Measurements from ENCODE around the gene QSOX1.
"Not testable (repeated sequence)": the region's sequence is repeated elsewhere in the genome, so short reads cannot be mapped to it uniquely, and the experiment has no call there.

QSOX1 gene, protein sequence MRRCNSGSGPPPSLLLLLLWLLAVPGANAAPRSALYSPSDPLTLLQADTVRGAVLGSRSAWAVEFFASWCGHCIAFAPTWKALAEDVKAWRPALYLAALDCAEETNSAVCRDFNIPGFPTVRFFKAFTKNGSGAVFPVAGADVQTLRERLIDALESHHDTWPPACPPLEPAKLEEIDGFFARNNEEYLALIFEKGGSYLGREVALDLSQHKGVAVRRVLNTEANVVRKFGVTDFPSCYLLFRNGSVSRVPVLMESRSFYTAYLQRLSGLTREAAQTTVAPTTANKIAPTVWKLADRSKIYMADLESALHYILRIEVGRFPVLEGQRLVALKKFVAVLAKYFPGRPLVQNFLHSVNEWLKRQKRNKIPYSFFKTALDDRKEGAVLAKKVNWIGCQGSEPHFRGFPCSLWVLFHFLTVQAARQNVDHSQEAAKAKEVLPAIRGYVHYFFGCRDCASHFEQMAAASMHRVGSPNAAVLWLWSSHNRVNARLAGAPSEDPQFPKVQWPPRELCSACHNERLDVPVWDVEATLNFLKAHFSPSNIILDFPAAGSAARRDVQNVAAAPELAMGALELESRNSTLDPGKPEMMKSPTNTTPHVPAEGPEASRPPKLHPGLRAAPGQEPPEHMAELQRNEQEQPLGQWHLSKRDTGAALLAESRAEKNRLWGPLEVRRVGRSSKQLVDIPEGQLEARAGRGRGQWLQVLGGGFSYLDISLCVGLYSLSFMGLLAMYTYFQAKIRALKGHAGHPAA

DNA sequence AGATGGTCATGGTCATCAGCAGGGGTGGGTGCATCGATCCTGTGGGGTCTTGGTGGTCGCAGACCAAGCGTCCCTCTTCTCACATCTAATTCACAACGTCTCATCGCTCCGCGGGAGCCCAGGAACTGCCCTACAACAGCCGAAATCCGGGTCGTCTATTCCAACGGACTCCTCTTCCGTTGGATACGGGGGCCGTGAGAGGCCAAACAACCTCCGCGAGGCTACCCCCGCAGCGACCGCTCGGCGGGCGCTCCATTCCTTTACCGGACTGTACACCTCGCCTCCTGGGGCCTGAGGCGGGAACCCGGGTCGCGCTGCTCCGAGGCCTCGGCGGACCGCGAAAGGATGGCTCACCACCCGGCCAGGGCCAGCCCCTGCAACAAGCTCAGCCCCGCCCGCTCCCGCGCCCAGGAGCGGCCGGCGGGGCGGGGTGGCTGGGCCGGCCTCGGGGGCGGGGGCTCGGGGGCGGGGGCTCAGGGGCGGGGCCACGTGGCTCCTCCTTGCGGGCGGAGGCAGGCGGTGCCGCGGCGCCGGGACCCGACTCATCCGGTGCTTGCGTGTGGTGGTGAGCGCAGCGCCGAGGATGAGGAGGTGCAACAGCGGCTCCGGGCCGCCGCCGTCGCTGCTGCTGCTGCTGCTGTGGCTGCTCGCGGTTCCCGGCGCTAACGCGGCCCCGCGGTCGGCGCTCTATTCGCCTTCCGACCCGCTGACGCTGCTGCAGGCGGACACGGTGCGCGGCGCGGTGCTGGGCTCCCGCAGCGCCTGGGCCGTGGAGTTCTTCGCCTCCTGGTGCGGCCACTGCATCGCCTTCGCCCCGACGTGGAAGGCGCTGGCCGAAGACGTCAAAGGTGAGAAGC lies at the start of gene QSOX1:
TSS of gene QSOX1 (plus strand) at position 545 of the 857 bp plus-strand sequence. CDS start at position 584, 39 bp downstream.
- DNase-seq (ENCODE audit: low spot score): peak; percentile 86

DNA sequence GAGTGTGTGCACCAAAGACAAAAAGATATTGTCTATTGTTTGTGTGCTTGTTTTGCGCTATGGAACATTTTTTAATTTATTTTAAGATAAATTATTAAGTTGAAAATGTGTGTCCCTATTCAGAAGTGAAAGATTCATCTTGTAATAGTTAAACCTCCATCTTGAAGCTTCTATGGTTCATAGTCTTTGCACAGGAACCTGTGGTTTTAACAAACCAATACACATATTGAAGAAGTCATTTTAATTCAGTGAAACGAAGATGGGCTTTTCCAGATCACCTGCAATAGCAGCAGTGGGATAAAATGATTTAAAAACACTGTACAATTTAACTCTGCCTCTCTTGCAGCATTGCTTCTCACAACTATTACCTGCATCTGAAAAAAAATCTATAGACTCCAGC lies 42.6 kb upstream of the QSOX1 start:
- DNase-seq (ENCODE audit: low spot score): no peak

DNA sequence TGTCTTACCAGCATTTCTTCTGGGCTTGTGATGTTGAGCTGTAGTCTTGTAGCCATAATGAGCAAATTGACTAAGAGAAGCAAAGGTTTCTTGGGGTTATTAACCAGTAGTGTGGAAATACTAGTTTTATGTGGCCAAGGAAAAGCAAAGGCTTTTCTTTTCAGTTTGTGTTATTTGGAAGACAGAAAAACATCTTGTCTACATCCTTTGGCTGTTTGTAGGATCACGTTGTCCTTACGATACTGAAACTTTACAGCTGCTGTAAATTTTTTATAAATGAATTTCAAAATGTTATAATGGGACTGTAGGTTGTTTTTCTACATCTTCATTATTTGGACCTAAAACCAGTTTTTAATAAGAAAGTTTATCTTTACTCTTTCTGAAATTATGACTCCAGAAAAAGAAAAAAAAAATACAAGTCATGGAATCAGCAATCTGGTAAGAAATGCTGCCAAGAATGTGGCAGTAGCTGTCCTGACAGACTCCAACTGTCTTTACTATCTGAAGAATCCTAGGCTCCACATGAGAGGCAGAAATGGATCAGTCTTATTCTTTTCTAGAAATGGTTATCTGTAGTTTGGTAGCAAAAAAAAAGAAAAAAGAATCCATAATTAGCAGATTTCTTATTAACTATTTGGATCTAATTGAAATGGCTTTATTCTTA lies 41.6 kb upstream of the QSOX1 start:
- DNase-seq (ENCODE audit: low spot score): no peak

DNA sequence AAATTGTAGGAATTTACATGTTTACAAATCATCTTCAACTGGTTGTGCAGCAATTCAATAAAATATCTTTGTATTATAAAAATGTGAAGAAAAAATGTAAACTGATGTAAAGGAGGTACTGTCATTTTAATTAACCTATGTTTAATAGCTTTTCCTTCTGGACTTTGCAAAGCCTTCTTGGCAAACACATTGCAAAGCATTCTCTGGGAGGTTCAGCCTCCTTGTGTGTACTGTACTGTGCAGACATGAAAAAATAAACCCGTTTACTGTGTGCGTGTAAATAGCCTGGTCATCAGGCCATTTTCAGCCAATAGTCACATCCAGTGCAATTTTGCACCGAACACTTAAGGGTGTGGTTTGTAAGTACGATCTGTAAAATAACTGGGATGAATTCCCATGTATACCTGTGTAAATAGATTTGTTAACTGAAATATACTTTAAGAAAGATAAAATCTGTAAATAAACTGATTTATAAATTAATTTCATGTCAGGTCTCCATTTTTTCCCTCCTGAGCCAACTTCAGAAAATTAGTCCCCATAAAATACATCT lies 40.2 kb upstream of the QSOX1 start:
- DNase-seq (ENCODE audit: low spot score): no peak

DNA sequence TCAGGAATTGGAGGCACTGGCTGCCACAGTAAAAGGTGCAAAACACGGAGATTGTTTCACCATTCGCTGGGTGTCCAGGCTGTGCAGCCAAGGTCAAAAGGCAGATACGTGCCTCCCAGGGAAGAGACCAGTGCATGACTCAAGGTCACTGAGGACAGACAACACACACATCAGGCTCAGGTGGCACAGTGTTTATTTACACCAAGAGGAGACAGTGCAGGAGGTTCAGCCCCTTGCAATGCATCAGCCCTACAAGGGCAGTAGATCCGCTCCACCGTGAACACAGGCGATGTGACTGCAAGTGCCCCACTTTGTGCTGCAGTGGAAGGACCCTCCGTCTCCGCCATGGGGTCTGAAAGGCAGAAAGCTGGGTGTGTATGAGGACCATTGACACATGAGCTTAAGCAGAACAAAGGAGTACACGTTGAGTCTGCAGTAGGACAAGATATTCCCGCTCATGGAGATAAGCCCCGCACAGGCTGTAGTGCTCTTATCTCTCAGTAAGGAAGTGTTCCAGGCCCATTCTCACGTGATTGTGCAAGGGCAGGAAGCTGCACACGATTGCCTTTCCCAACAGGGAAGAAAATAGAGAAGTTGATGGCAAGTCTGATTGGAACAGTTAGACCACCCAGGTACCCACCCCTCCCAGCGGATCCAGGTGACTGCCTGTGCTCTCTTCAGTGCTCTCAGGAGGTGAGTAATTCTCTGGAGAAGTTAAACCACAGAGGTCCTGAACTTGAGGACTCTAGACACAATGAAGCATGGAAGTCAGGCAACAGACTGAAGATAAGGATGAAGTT lies 37.5 kb upstream of the QSOX1 start:
- DNase-seq (ENCODE audit: low spot score): no peak

DNA sequence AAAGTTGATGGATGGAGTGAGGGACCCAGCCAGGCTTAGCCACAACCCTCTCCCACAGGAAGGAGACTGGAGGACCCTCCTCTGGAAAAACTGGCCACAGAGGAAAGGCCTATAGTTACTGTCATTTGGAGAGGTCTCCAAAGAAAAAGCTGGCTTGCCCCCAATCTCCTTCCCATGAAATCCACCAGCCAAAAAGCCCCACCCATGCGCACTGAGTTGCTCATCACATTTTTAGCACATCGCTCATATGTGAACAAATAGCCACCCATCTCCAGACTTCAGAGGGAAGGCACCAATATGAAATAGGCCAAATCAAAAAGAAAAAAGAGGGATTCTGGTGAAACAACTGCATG lies 36.9 kb upstream of the QSOX1 start:
- DNase-seq (ENCODE audit: low spot score): no peak

DNA sequence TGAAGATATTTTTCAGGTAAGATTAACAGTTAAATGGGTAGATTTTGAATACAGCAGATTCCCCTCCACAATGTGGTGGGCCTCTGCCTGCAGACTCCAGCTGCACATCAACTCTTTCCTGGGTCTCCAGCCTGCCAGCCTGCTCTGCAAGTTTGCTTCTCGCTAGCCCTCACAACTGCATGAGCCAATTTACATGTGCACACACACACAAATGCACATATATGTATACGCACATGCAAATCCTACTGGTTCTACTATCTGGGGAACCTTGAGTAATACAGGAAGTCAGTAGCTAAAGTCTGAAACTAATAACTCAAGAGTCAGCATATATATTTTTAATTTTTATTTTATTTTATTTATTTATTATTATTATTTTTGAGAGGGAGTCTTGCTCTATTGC lies 34.8 kb upstream of the QSOX1 start:
- DNase-seq (ENCODE audit: low spot score): no peak

DNA sequence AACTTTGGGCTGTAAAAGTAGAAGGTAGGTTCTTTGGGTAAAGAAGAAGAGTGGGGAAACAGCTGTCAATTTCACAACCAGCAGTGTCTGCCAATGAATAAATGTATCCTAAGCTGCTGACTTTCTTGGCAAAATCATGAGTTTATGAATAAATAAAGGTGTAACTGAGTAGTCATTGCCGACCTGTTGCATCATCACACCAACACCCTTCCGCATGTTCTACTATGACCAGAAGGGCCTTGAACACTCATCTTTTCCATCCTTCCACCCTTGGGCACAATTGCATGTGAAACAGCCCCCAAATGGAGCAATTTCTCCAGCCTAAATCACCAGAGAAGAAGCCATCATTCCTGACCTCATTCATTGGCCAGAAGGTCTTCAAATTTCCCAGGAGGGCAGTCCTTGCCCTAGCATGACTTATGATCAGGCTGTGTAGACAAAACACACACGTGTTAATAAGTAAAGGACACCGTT lies 31.2 kb upstream of the QSOX1 start:
- DNase-seq (ENCODE audit: low spot score): no peak

DNA sequence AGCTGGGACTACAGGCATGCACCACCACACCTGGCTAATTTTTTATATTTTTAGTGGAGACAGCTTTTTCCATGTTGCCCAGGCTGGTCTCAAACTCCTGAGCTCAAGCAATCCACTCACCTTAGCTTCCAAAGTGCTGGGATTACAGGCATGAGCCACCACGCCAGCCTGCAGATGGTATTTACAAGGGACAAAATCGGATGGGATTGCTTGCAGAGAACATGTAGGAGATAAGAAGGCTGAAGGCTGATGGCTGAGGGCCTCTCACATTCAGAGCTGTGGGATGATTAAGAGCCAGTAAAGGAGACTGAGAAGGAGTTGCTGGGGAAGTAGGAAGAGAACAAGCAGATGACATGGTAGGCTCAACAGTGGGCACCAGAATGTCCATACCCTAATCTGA lies 24.0 kb upstream of the QSOX1 start:
- DNase-seq (ENCODE audit: low spot score): no peak

DNA sequence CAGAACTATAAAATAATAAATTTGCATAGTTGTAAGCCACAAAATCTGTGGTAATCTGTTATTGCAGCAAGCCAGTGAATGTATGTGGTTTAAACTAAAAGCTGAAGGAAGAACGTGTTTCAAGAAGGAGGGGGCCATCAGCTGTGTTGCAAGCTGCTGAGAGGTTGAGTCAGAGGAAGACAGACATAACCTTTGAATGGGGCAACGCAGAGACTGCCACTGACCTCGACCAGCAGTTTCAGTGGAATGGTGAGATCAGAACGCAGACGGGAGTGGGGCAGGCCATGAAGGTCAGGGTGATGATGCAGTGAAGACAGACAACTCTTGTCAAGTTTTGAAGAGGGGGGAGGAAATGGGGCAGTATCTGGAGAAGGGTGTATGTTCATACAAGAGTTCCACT lies 23.2 kb upstream of the QSOX1 start:
- no peak for DNase-seq (ENCODE audit: low spot score)

DNA sequence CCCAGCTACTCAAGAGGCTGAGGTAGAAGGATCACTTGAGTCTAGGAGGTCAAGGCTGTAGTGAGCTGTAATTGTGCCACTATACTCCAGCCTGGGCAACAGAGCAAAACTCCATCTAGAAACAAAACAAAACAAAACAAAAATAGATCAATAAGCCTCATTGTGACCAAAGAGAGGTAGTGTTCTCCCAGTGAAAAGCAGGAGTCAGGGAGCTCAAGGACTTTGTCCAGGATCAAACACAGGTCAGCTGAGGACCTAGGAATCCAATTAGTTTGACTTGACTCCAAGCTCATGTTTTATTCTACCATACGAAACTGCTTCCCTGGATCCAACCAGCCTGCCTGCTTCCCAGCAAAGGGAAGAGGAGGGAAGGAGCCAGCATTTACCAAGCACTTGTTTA lies 21.5 kb upstream of the QSOX1 start:
- DNase-seq (ENCODE audit: low spot score): no peak

DNA sequence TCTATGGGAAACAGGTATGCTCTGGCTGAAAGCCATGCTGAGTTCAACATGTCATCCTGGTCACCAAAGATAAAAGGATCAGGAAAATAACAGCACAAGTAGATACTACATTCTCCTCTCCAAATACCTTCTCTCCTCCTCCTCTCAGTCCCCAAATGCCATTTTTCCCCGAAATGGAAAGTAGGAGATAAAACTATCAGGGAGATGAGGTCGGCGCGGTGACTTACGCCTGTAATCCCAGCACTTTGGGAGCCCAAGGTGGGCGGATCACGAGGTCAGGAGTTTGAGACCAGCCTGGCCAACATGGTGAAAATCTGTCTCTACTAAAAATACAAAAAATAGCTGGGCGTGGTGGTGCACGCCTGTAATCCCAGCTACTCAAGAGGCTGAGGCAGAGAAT lies 21.0 kb upstream of the QSOX1 start:
- not testable (repeated sequence) for DNase-seq (ENCODE audit: low spot score)

DNA sequence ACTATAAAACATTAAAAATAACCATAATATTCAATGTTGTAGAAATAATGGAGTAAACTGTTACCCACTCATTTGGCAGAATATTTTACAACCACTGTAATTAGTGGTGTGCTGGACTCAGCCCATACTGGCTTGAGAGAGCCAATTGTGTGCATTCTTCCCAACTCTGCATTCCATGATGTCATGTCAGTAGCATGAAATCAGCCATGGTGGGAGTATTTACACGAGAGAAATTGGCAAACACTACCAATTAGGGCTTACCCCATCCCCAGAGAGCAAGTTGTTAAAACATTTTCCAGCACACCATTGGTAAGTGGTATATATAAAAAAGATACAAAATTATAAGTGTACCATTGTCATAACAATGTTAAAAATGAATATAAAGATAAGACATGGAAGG lies 19.1 kb upstream of the QSOX1 start:
- no peak for DNase-seq (ENCODE audit: low spot score)

DNA sequence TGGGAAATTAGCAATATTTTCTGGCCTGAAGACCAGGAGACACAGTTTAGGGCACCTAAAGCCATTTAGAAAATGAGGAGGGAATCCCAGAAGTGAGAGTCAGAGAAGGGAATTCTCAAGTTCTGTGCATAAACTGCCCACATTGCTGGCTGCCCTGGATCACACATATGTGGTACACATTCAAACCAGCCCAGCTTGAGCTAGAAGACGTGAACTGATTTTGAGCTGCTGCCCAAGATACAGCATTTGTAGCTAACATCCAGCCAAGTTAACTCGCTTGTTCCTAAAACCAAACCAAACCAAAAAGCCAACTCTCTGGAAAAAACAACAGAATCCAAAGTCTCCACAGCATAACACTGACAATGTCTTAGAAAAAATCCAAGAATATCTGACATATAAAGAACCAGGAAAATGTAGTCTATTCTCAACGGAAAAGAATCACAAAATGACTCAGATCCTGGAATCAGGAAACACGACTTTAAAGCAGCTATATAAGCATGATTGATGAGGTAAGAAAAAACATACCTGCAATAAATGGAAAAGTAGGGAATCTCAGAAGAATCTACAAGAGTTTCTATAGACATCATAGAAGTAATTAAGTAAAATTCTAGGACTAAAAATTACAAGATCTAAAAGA lies 18.2 kb upstream of the QSOX1 start:
- DNase-seq (ENCODE audit: low spot score): no peak

DNA sequence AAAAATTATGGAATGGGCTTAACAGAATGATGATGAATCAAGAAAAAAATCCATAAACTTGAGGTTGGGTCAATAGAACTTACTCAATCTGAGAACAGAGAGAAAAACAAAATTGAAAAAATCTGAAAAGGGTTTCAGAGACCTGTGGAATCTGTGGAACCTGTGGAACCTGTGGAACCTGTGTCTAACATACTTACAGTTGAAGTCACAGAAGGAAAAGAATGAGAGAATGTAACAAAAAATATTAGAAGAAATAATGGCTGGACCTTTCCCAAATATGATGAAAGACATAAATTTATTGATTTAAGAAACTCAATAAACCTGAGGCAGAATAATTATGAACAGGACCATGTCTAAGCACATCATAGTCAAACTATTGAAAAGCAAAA lies 17.7 kb upstream of the QSOX1 start:
- DNase-seq (ENCODE audit: low spot score): no peak

DNA sequence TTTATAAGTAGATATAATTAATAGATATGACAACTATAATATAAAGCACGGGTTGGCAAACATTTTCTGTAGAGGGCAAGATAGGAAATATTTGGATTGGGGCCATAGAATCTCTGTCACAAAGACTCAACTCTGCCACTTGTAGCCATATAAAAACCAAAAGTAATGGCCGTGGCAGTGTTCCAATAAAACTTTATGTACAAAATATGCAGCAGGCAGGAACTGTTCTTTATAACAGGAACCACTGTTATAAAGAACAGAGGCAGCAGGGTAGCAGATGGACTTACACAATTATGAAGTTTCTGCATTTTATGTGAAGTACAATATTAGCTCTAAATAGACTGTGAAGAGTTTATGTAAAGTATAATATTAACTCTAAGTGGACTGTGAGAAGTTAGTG lies 16.9 kb upstream of the QSOX1 start:
- DNase-seq (ENCODE audit: low spot score): no peak

DNA sequence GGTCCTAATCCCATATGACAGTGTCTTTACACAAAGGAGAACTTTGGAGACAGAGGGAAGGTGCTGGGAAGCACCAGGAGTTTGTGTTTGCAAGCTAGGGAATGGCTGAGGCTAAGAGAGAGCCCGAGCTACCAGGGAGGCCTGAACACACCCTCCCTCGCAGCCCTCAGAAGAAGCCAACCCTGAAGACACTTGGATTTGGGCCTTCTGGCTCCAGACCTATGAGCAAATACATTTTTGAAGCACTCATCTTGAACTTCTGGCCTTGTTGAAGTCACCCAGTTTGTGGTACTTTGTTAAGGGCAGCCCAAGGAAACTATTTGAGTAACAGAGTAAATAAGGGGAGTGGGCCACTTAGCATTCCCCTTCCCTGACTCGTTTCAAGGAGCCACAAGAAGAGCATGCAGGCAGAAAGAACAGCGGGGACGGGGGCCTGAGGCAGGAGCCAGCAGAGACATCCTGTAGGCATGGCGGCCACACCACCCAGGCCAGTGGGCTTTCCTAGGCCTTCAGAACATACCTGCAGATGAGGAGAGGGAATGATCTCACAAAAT lies 13.2 kb upstream of the QSOX1 start:
- DNase-seq (ENCODE audit: low spot score): no peak

DNA sequence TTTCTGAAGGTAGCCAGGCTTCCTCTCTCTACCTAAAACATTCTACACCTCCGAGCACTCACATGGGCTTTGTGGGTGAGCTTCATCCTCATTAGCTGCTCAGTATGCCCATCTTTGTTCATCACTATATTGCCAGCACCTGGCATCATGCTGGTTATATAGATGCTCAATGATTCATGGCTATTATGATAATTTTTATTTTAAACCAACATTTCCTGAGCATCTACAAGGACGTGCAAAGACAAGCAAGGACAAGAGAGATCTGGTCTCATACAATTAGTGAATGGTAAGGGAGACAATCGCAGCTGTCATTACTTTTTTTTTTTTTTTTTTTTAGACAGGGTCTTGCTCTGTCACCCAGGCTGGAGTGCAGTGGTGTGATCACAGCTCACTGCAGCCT lies 11.3 kb upstream of the QSOX1 start:
- DNase-seq (ENCODE audit: low spot score): no peak

DNA sequence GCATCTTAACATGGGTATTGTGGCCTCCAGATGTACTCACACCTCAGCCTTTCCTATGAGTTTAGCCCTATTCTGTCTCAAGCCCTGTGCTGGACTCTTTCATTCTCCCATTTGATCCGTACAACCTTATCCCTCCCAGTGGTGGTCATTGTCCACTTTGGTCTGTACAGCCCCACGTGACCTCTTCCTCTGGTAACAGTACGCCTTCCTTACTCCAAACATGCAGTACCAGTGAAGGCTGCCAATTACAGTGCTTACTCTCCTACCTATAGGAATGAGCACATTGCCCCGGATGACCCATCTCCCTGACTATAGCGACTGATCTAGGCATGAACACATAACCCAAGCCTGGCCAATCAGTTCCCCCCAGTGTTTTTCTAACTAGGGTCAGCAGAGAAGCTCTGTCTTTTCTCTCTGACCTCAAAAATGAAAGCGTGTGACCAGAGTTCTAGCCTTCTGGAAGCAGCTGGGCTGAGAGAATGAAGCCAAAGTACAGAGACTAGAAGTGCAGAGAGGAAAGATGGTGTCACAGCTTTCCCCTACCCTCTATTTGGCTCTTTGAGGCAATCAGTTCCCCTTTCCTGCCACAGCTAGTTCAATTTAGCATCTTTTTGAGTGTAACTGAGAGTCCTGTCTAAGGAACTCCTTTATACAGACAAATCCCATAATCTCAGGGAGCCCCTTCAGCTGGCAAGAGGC lies 9.9 kb upstream of the QSOX1 start:
- no peak for DNase-seq (ENCODE audit: low spot score)
